CD4-positive, alpha-beta T cell treated with Interleukin-17A for 1 hour (primary cell): ENCODE data around the gene OTOL1.
"Not testable (repeated sequence)": the region's sequence is repeated elsewhere in the genome, so short reads cannot be mapped to it uniquely, and the experiment has no call there.

Source experiments
- DNase-seq: peaks from one replicate; pipeline ENCODE4 v3.0.0-alpha.2; 2020

The OTOL1 gene

GRCh38 chr3:161496508-161496907 is at the start of gene OTOL1:
OTOL1 (plus strand) TSS chr3:161496808; CDS start chr3:161496808, 0 bp downstream.
- no peak for DNase-seq

- no peak for DNase-seq
These were observed 46.8 kb upstream of the OTOL1 start for GRCh38 chr3:161449785-161450184.

- no peak for DNase-seq
These were observed 44.4 kb upstream of the OTOL1 start for GRCh38 chr3:161452179-161452578.

- no peak for DNase-seq
These were observed 42.0 kb upstream of the OTOL1 start for GRCh38 chr3:161454615-161455014.

- no peak for DNase-seq
These were observed 40.6 kb upstream of the OTOL1 start for GRCh38 chr3:161455962-161456361.

- no peak for DNase-seq
These were observed 34.5 kb upstream of the OTOL1 start for GRCh38 chr3:161462138-161462537.

- no peak for DNase-seq
These were observed 25.4 kb upstream of the OTOL1 start for GRCh38 chr3:161471211-161471610.

GRCh38 chr3:161474139-161474538 is 22.5 kb upstream of the OTOL1 start:
- DNase-seq, result no peak

GRCh38 chr3:161474741-161475140 is 21.9 kb upstream of the OTOL1 start:
- DNase-seq, result no peak

GRCh38 chr3:161475206-161475605 is 21.4 kb upstream of the OTOL1 start:
- no peak for DNase-seq

GRCh38 chr3:161475905-161476304 is 20.7 kb upstream of the OTOL1 start:
- no peak for DNase-seq

- DNase-seq, result no peak
These were observed 12.4 kb upstream of the OTOL1 start for GRCh38 chr3:161484226-161484625.

- not testable (repeated sequence) for DNase-seq
These were observed 8.3 kb upstream of the OTOL1 start for GRCh38 chr3:161488284-161488683.

GRCh38 chr3:161489395-161489794 is 7.2 kb upstream of the OTOL1 start:
- no peak for DNase-seq

GRCh38 chr3:161490845-161491244 is 5.8 kb upstream of the OTOL1 start:
- not testable (repeated sequence) for DNase-seq

- no peak for DNase-seq
These were observed 1.8 kb downstream of the OTOL1 start for GRCh38 chr3:161498259-161498921.

- DNase-seq, result no peak
These were observed 3.6 kb downstream of the OTOL1 start for GRCh38 chr3:161500068-161500796.

- no peak for DNase-seq
These were observed 6.7 kb downstream of the OTOL1 start for GRCh38 chr3:161503271-161503670.

GRCh38 chr3:161508852-161509477 is 12.4 kb downstream of the OTOL1 start:
- DNase-seq, result no peak

- DNase-seq, result no peak
These were observed 14.1 kb downstream of the OTOL1 start for GRCh38 chr3:161510510-161511260.

- no peak for DNase-seq
These were observed 27.3 kb downstream of the OTOL1 start for GRCh38 chr3:161523916-161524315.

GRCh38 chr3:161531930-161532329 is 35.3 kb downstream of the OTOL1 start:
- no peak for DNase-seq

- no peak for DNase-seq
These were observed 44.0 kb downstream of the OTOL1 start for GRCh38 chr3:161540594-161540993.
